ENCODE results near the gene CCDC187. TPM values are rescaled to one million over a fixed set of nuclear protein-coding genes. Genes with fewer than 3 reads are reported as not detected.

Gene CCDC187
- total RNA-seq, 2 experiments from 2014 or later: not detected

DNA sequence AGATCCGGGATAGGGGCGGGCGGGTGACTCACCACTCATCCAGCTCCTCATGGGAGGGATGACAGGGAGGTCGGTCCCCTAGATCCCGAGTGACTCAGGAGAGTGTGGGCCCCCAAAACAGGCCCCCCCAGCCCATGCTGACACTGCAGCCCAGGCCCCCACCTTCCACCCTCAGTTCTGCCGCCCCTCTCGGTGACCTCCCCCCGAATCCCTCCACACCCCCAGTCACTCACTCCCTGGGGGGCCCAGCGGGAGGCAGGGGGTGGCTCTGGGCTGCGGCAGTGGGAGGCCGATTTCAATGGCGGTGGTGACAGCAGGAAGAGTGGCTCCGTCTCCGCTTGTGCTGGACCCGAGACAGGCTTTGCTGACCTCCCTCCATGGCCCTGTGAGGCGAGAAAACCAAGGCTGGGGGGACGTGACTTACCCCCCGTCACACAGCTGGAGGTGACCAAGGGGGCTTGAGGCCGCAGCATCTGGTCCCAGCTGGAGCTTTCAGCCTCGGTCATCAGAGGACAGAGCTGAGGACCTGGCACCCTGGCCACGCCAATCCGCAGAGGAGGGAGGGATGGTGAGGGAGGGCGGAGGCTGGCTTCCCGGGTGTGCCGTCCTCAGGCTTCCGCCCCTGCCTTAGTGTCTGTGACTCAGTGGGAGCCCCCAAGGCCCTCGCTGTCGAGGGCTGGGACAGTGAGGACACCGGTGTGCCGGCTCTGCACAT is 32.4 kb upstream of the CCDC187 start:
- Mint-ChIP-seq H3K27me3 (no peaks in the 10 kb centered on the region), H3K36me3 (ENCODE audit: low read depth) (no peaks in the 10 kb centered on the region), H3K4me1 (no peaks in the 10 kb centered on the region), H3K9me3 (no peaks in the 10 kb centered on the region), H3K27ac (no peak overlapping the region), H3K4me3 (no peak overlapping the region)
- no peak for DNase-seq
- ChIA-PET POLR2A (no interaction called here), CTCF (interaction anchor here (1.3 kb wide), 1 partner anchor 27 kb away, joined by 4 read pairs; the partner anchor contains the start of gene DNLZ)

DNA sequence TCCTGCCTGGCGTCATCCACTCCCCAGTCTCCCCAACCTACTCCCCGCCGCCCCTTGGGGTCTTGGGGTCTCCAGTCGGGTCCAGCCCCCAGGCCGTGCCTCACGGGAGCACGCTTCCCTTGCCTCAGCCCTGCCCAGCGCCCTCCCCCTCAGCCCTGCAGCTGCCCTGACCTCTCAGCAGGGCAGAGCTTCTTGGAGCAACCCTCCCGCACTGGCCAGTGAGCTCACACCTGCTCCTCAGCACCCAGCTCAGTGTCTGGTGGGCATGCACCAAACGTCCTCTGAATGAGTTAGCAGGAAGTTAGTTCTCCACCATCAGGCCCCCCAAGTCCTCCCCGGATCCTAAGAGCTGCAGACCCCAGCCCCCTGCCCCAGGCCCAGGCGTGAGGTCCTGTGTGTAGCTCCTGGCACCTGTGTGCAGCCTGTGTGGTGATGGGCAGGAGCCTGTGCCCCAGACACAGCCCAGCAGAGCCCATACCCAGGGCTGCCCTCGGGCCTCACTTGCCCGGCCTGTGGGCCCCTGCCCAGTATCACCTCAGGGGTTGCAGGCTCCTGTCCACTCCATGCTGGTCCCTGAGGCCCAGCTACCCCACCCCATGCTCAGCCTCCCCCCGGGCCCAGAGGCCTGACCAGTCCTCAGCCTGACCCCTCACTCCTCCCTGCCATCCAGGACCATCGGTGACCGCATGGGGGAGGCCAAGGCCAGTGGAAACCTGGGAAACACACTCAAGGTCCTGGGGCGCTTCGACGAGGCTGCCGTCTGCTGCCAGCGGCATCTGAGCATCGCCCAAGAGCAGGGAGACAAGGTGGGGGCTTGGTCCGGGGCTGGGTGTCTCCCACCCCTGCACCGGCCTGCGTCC is 31.6 kb upstream of the CCDC187 start:
- Mint-ChIP-seq H3K4me3 (no peak overlapping the region), H3K4me1 (no peaks in the 10 kb centered on the region), H3K27ac (no peak overlapping the region), H3K9me3 (no peaks in the 10 kb centered on the region), H3K27me3 (no peaks in the 10 kb centered on the region), H3K36me3 (ENCODE audit: low read depth) (no peaks in the 10 kb centered on the region)
- no peak for DNase-seq
- POLR2A ChIA-PET: no interaction called here
- CTCF ChIA-PET: no interaction called here

DNA sequence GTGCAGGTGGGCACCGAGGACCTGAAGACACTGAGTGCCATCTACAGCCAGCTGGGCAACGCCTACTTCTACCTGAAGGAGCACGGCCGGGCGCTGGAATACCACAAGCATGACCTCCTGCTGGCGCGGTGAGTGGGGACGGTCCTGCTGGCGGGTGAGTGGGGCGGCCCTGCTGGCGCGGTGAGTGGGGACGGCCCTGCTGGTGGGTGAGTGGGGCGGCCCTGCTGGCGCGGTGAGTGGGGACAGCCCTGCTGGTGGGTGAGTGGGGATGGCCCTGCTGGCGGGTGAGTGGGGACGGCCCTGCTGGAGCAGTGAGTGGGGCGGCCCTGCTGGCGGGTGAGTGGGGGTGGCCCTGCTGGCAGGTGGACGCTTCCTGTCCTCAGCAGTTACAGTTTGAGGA is 30.6 kb upstream of the CCDC187 start:
- Mint-ChIP-seq H3K4me1 (no peaks in the 10 kb centered on the region), H3K36me3 (ENCODE audit: low read depth) (no peaks in the 10 kb centered on the region), H3K9me3 (no peaks in the 10 kb centered on the region), H3K27me3 (no peaks in the 10 kb centered on the region), H3K4me3 (no peak overlapping the region), H3K27ac (no peak overlapping the region)
- ChIA-PET CTCF (no interaction called here), POLR2A (no interaction called here)
- no peak for DNase-seq

DNA sequence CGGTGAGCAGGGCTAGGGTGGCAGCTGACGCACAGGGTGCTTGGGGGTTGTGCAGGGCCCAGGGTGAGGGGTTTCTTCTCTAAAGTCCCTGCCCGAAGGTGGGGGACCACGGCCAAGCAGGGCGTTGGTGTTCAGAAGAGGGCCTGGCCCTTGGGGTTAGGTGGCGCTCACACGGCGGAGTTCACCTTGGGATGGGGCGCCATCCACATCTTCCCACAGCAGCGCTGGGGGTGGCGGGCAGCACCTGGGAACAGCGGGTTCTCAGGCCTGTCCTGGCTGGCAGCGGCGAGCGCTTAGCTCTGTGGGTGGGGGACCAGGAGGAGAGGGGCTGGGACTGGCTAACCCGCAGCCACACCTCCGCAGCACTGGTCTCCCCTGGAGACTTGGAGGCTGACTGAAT is 29.6 kb upstream of the CCDC187 start:
- CTCF ChIA-PET: no interaction called here
- no peak for DNase-seq
- H3K27ac Mint-ChIP-seq: no peak overlapping the region
- no peaks in the 10 kb centered on the region for H3K36me3 Mint-ChIP-seq (ENCODE audit: low read depth)
- H3K27me3 Mint-ChIP-seq: no peaks in the 10 kb centered on the region
- no peaks in the 10 kb centered on the region for H3K9me3 Mint-ChIP-seq
- H3K4me3 Mint-ChIP-seq: no peak overlapping the region
- peaks cover 2% of the 10 kb centered on the region for H3K4me1 Mint-ChIP-seq
- POLR2A ChIA-PET: no interaction called here

DNA sequence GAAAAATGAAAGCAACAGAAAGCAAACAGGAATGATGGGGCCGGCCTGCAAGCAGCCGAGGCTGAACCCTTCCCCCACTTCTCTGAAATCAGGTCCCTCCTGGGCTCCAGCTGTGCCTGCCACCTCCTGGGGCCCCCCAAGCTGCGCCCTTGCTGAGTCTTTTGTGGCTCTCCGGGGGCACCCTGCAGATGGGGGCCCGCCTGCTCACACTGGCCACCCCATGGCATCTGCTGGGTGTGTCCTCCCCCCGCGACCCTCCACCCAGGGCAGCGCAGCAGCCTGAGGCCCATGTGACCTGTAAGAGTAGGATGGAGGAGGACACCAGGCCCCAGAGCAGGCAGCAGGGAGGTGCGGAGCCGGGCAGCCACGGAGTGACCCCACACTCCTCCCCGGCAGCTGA is 29.2 kb upstream of the CCDC187 start:
- POLR2A ChIA-PET: no interaction called here
- Mint-ChIP-seq H3K27ac (no peak overlapping the region), H3K4me1 (peaks cover 2% of the 10 kb centered on the region), H3K27me3 (no peaks in the 10 kb centered on the region), H3K9me3 (no peaks in the 10 kb centered on the region), H3K4me3 (no peak overlapping the region), H3K36me3 (ENCODE audit: low read depth) (no peaks in the 10 kb centered on the region)
- CTCF ChIA-PET: no interaction called here
- no peak for DNase-seq

DNA sequence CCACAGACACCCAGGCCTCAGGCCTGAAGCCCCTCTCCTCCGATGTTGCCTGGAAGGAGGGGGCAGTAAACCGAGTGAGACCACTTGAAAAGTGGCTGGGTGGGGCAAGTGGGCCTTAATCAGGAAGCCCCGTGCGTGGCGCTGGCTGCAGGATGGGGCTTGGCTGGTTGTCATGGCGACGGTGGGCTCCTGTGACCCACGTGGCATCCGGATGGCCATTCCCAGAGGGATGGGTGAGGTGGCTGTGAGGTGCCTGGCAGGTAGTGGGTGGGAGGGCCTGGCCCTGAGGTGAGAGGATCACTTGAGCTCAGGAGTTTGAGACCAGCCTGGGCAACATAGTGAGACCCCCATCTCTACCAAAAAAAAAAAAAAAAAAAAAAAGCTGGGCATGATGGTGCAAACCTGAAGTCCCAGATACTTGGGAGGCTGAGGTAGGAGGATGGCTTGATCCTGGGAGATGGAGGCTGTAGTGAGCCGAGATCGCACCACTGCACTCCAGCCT is 28.6 kb upstream of the CCDC187 start:
- H3K27me3 Mint-ChIP-seq: no peaks in the 10 kb centered on the region
- H3K36me3 Mint-ChIP-seq (ENCODE audit: low read depth): no peaks in the 10 kb centered on the region
- no peak overlapping the region for H3K4me3 Mint-ChIP-seq
- peaks cover 2% of the 10 kb centered on the region for H3K4me1 Mint-ChIP-seq
- no peak overlapping the region for H3K27ac Mint-ChIP-seq
- no peaks in the 10 kb centered on the region for H3K9me3 Mint-ChIP-seq
- CTCF ChIA-PET: interaction anchor here (0.6 kb wide), 1 partner anchor 513 kb away, joined by 4 read pairs; no protein-coding TSS in a partner anchor
- DNase-seq: no peak
- POLR2A ChIA-PET: no interaction called here

DNA sequence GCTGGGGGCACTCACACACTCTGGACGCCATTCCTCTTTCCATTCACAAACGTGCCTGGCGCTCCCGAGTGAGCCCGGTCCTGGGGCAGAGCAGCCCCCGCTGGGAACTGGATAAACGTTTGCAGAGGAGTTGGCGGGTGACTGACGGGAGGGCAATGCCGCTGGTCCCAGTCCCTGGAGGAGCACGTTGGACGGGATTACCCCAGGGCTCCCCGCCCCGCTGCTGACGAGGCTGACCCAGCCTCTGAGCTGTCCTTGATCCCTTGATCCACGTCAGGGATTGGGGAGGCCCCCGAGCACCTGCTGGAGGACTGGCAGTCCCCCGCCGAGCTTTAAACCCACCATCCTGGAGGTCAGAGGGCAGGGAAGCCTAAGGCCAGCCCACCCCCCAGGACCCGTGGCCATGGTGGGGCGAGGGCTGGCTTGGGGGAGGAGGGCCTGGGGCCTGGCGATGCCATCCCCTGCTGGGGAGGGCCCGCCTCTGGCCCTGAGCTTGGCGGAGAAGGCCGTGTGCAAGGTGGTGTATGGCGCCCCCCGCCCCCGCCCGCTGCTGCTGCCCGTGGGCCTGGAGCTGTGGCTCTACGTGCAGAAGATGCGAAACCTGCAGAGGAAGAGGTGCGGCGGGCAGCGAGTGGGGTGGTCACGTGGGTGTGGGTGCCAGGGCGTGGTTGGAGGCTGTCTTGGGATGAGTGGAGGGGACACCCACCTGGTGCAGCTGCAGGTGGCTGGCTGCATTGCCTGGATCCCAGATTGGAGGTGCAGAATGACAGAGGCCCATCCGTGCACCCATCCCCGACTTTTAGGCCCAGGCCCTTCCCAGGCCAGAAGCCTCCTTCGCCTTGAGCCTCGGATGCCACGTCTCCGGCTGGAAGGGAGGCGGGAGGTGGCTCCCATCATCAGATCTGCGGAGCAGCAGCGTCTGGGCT is 27.9 kb upstream of the CCDC187 start:
- H3K9me3 Mint-ChIP-seq: no peaks in the 10 kb centered on the region
- DNase-seq: no peak
- peaks cover 2% of the 10 kb centered on the region for H3K4me1 Mint-ChIP-seq
- H3K27me3 Mint-ChIP-seq: no peaks in the 10 kb centered on the region
- ChIA-PET CTCF (interaction anchor here (0.6 kb wide), 1 partner anchor 512 kb away, joined by 4 read pairs; no protein-coding TSS in a partner anchor), POLR2A (interaction anchor here (0.5 kb wide), 1 partner anchor 306 kb away, joined by 3 read pairs; no protein-coding TSS in a partner anchor)
- no peak overlapping the region for H3K27ac Mint-ChIP-seq
- H3K36me3 Mint-ChIP-seq (ENCODE audit: low read depth): no peaks in the 10 kb centered on the region
- no peak overlapping the region for H3K4me3 Mint-ChIP-seq

DNA sequence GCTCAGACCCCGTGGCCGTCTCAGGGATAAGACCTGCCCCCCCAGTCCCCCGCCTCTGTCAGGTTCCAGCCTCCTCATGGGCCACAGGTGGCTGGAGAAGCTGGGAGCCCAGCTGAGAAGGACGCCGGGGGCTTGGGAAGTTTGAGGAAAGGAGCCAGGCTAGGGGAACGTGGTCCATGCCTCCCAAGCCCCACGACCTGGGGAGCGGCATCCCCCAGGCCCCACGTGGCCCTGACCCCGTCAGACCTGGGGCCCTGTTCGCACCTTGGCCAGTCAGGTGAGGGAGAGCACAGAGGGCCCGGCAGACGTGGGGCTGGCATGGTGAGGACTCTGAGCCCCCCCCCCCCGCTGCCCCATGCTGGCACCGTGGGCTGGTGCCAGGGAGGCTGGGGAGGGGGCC is 27.1 kb upstream of the CCDC187 start:
- no peak overlapping the region for H3K4me3 Mint-ChIP-seq
- no peaks in the 10 kb centered on the region for H3K27me3 Mint-ChIP-seq
- no peaks in the 10 kb centered on the region for H3K9me3 Mint-ChIP-seq
- H3K27ac Mint-ChIP-seq: no peak overlapping the region
- H3K4me1 Mint-ChIP-seq: peaks cover 2% of the 10 kb centered on the region
- DNase-seq: no peak
- H3K36me3 Mint-ChIP-seq (ENCODE audit: low read depth): no peaks in the 10 kb centered on the region
- CTCF ChIA-PET: no interaction called here
- POLR2A ChIA-PET: interaction anchor here (0.5 kb wide), 1 partner anchor 307 kb away, joined by 3 read pairs; no protein-coding TSS in a partner anchor

DNA sequence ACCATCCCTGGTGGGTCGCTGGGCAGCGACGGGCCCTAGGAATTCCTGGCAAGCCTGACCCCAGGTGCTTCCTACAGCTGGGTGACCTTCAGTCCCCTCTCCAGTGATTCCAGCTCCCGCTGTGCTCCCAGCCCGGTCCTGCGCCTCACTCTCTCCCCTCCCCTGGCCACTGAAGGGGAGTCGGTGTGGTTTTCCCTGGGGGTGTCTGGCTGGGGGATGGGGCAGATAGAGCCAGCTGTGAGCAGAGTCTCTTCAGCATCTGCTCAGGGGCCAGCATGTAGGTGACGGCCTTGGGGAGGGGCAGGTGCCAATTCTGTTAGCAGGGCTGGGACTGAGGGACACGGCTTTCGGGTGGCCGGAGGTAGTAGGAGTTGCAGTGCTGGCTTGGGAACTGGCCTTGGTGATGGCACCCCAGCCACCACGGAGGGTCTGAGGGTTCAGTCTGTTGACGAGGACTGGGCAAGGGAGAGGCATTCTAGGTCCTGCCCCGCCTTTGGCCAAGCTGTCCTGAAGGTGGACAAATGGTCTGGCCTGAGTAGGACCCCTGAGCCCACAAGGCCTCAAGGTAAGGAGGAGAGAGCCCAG is 26.6 kb upstream of the CCDC187 start:
- POLR2A ChIA-PET: no interaction called here
- H3K36me3 Mint-ChIP-seq (ENCODE audit: low read depth): no peaks in the 10 kb centered on the region
- no peaks in the 10 kb centered on the region for H3K9me3 Mint-ChIP-seq

DNA sequence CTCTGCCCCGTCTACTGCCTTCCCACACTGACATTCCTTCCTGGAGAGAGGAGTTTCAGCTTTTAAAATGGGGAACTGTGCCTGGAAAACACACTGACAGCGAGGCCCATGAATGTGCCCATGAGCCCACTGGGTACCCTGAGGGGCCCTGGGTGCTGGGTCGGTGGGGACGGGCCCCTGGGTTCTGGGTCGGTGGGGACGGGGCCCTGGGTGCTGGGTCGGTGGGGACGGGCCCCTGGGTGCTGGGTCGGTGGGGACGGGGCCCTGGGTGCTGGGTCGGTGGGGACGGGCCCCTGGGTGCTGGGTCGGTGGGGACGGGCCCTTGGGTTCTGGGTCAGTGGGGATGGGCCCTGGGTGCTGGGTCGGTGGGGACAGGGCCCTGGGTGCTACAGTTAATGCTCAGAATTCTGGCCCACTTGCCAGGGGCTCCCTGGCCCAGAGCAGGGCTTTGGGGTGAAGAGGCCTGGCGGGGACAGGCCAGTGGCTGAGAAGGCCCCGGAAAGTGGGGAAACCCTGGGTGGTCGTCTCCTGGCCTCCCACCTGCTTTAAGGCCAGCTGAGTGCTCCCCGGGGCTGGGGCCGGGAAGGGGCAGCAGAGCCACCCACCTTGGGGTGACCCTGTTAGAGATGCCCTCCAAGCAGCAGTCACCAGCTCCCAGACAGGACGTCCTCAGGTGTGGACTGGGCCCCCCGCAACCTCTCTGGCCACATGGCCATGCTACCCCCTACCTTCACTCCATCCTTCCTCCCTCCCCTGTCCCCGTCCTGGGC is 25.9 kb upstream of the CCDC187 start:
- ChIA-PET CTCF (no interaction called here), POLR2A (no interaction called here)
- DNase-seq: no peak
- H3K4me3 Mint-ChIP-seq: no peak overlapping the region
- H3K27me3 Mint-ChIP-seq: no peaks in the 10 kb centered on the region
- H3K36me3 Mint-ChIP-seq (ENCODE audit: low read depth): no peaks in the 10 kb centered on the region
- peaks cover 2% of the 10 kb centered on the region for H3K4me1 Mint-ChIP-seq
- H3K27ac Mint-ChIP-seq: no peak overlapping the region
- H3K9me3 Mint-ChIP-seq: no peaks in the 10 kb centered on the region

More for the DNA sequence above, 26.6 kb upstream of the CCDC187 start:
- no peaks in the 10 kb centered on the region for H3K27me3 Mint-ChIP-seq
- no peak overlapping the region for H3K27ac Mint-ChIP-seq
- no peak overlapping the region for H3K4me3 Mint-ChIP-seq
- H3K4me1 Mint-ChIP-seq: peaks cover 2% of the 10 kb centered on the region
- no peak for DNase-seq
- CTCF ChIA-PET: no interaction called here

DNA sequence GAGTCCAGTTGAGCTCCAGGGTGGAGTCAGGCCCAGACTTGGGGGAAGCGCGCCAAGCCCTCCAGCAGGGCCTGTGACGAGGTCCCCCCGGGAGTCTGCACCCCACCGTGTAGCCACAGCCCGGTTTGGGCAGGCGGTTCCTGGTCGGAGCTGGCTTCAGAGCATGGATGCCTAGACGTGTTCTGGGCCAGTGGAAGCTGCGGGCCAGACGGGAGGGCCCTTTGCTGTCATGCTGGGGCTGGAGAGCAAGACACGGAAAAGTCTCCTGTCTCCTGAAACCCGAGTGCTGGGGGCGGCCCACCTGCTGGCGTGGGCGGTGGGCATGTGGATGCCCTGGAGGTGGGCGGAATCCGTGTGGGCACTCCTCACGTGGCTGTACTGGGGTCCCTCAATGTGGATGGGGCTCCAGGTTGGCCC is 25.3 kb upstream of the CCDC187 start:
- ChIA-PET CTCF (no interaction called here), POLR2A (no interaction called here)
- no peak for DNase-seq
- Mint-ChIP-seq H3K4me1 (peaks cover 2% of the 10 kb centered on the region), H3K4me3 (no peak overlapping the region), H3K27me3 (no peaks in the 10 kb centered on the region), H3K36me3 (ENCODE audit: low read depth) (no peaks in the 10 kb centered on the region), H3K9me3 (no peaks in the 10 kb centered on the region), H3K27ac (no peak overlapping the region)

DNA sequence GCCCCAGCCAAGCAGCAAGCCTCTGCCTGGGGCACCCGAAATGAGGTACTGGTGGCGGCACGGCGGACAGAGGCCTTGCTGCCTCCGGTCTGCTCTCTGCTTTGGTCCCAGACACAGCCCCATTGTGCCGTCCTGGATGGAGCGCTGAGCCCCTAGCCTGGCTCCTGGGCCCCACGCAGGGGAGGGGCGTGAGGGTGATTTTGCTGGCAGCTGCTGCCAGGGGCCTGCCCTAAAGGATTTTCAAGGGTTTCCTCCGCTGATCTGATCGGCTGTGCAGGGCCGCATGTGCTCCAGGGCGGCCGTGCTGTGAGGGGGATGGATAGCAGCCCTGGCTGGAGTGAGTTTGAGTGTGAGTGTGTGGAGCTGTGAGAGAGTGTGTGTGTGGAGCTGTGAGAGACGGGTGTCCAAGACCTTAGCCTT is 24.7 kb upstream of the CCDC187 start:
- no peak for DNase-seq
- CTCF ChIA-PET: interaction anchor here (1.6 kb wide), 1 partner anchor 42 kb away, joined by 3 read pairs; no protein-coding TSS in a partner anchor
- Mint-ChIP-seq H3K9me3 (no peaks in the 10 kb centered on the region), H3K27ac (no peak overlapping the region), H3K4me3 (no peak overlapping the region), H3K36me3 (ENCODE audit: low read depth) (no peaks in the 10 kb centered on the region), H3K4me1 (peaks cover 2% of the 10 kb centered on the region), H3K27me3 (no peaks in the 10 kb centered on the region)
- POLR2A ChIA-PET: no interaction called here
